PC-9 (cell line): ENCODE results near the gene LMBRD1. TPM values are rescaled to one million over a fixed set of nuclear protein-coding genes. Genes with fewer than 3 reads are reported as not detected.

Source experiments
- BruUV-seq: library from RNA; stranded (reverse); fragments of 400-500 nt; replicated peaks from 2 replicates; lab custom pipeline; 2021; lab: Mats Ljungman, UMichigan
- CTCF ChIA-PET: fragments of 300-600 bp; sonication (Branson Sonifier 250); formaldehyde crosslinking; loops from one replicate; lab custom pipeline; 2022; ENCODE audit warnings: antibody characterized with exemption; lab: Charles Lee
- POLR2A ChIA-PET: fragments of 300-600 bp; sonication (Branson Sonifier 250); formaldehyde crosslinking; loops from one replicate; lab custom pipeline; 2022; ENCODE audit warnings: antibody characterized with exemption; ENCODE audit not compliant: unreplicated experiment; lab: Charles Lee
- DNase-seq, 2 experiments: peaks; one replicate each; pipeline versions ENCODE4 v3.0.0 to v3.0.0-alpha.2; 2015 to 2022; ENCODE audit warnings: mixed read lengths in 1 of 2
- H2AFZ ChIP-seq: fragments of 200-600 bp; sonication (generic); 2 replicates; pipeline ENCODE4 v1.8.1; 2017; ENCODE audit warnings: antibody characterized with exemption
- H3F3A ChIP-seq: fragments of 200-600 bp; sonication (generic); 2 replicates; pipeline ENCODE4 v1.8.1; 2017; ENCODE audit warnings: antibody characterized with exemption, mild to moderate bottlenecking, low read depth; ENCODE audit not compliant: insufficient read depth
- H3K27ac ChIP-seq: fragments of 200-600 bp; sonication (generic); 2 replicates; pipeline ENCODE4 v1.6.1; 2016; ENCODE audit warnings: mixed run types
- H3K27me3 ChIP-seq: fragments of 200-600 bp; sonication (generic); 2 replicates; pipeline ENCODE4 v1.6.1; 2016; ENCODE audit warnings: low read depth, mixed run types; ENCODE audit not compliant: insufficient read depth
- H3K36me3 ChIP-seq: fragments of 200-600 bp; sonication (generic); 2 replicates; pipeline ENCODE4 v1.6.1; 2016; ENCODE audit warnings: low read depth, mixed run types
- H3K4me1 ChIP-seq: fragments of 200-600 bp; sonication (generic); replicated peaks from 2 replicates; pipeline ENCODE4 v1.6.1; 2016; ENCODE audit warnings: mixed run types; ENCODE audit not compliant: insufficient read depth
- H3K4me2 ChIP-seq: fragments of 200-600 bp; sonication (generic); 2 replicates; pipeline ENCODE4 v1.6.1; 2017; ENCODE audit warnings: mixed run types
- H3K4me3 ChIP-seq: fragments of 200-600 bp; sonication (generic); 2 replicates; pipeline ENCODE4 v1.6.1; 2016; ENCODE audit warnings: mixed run types
- H3K79me2 ChIP-seq: fragments of 200-600 bp; sonication (generic); 2 replicates; pipeline ENCODE4 v1.6.1; 2017; ENCODE audit warnings: low read depth, mixed run types
- H3K9me2 ChIP-seq: fragments of 200-600 bp; sonication (generic); 2 replicates; pipeline ENCODE4 v1.8.1; 2017; ENCODE audit warnings: mild to moderate bottlenecking; ENCODE audit not compliant: insufficient read depth
- H3K9me3 ChIP-seq: fragments of 200-600 bp; sonication (generic); 2 replicates; pipeline ENCODE4 v1.8.1; 2016; ENCODE audit warnings: low read depth; ENCODE audit not compliant: insufficient read depth
- H4K20me1 ChIP-seq: fragments of 200-600 bp; sonication (generic); 2 replicates; pipeline ENCODE4 v1.8.1; 2017; ENCODE audit not compliant: insufficient read depth
- EZH2 ChIP-seq: fragments of 200-600 bp; sonication (generic); IDR thresholded peaks from 2 replicates; pipeline ENCODE4 v1.8.0; 2017; ENCODE audit warnings: antibody characterized with exemption, low read depth
- intact Hi-C: fragments of 100-400 bp; cut with micrococcal nuclease; formaldehyde crosslinking; loops from one replicate; pipeline ENCODE4 v1.10.0; 2022; ENCODE audit not compliant: unreplicated experiment
- total RNA-seq: library from RNA; stranded (reverse); gene quantifications from 2 replicates; pipeline ENCODE4 v1.2.3, GENCODE V29; 2021
- TF ChIP-seq, protein P1 (sequence below): fragments of 200-600 bp; sonication (generic); conservative IDR thresholded peaks from 2 replicates; pipeline ENCODE4 v1.6.1; 2017; ENCODE audit warnings: mixed run types, antibody characterized with exemption, mild to moderate bottlenecking, moderate library complexity

The LMBRD1 gene
- total RNA-seq, 1 experiment from 2014 or later: 24.6 TPM

DNA sequence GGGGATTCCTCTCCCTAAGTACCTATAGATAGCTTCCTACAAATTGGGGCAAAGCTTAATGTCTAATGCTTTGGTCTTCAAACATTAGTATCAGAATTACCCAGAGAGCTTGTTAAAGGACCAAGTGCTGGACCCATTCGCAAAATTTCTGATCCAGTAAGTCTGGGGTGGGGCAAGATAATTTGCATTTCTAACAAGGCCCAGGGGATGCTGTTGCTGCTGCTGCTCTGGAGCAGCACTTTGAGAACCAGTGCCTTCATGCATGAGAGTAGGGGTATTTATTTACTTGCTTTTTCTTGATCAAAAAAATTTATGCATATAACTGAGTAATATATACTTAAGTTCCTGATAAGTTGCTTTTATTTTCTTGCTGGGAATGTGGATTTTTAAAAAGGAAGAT, 45.1 kb upstream of the LMBRD1 start:
- POLR2A ChIA-PET: no interaction called here
- Histone ChIP-seq H3K36me3 (no peaks in the 10 kb centered on the region), H3K4me3 (no peak overlapping the region), H3F3A (no peaks in the 10 kb centered on the region), H3K27ac (no peak overlapping the region), H2AFZ (no peak overlapping the region), H3K4me1 (no peaks in the 10 kb centered on the region), H3K27me3 (no peaks in the 10 kb centered on the region), H4K20me1 (no peaks in the 10 kb centered on the region), H3K9me2 (no peaks in the 10 kb centered on the region), H3K9me3 (no peaks in the 10 kb centered on the region), H3K79me2 (no peaks in the 10 kb centered on the region), H3K4me2 (no peak overlapping the region)
- intact Hi-C loops: no loop called here
- DNase-seq: no peak
- no peak for TF ChIP-seq EZH2
- TF ChIP-seq, protein P1, sequence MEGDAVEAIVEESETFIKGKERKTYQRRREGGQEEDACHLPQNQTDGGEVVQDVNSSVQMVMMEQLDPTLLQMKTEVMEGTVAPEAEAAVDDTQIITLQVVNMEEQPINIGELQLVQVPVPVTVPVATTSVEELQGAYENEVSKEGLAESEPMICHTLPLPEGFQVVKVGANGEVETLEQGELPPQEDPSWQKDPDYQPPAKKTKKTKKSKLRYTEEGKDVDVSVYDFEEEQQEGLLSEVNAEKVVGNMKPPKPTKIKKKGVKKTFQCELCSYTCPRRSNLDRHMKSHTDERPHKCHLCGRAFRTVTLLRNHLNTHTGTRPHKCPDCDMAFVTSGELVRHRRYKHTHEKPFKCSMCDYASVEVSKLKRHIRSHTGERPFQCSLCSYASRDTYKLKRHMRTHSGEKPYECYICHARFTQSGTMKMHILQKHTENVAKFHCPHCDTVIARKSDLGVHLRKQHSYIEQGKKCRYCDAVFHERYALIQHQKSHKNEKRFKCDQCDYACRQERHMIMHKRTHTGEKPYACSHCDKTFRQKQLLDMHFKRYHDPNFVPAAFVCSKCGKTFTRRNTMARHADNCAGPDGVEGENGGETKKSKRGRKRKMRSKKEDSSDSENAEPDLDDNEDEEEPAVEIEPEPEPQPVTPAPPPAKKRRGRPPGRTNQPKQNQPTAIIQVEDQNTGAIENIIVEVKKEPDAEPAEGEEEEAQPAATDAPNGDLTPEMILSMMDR: no peak
- CTCF ChIA-PET: no interaction called here
- no TSS peak for BruUV-seq

DNA sequence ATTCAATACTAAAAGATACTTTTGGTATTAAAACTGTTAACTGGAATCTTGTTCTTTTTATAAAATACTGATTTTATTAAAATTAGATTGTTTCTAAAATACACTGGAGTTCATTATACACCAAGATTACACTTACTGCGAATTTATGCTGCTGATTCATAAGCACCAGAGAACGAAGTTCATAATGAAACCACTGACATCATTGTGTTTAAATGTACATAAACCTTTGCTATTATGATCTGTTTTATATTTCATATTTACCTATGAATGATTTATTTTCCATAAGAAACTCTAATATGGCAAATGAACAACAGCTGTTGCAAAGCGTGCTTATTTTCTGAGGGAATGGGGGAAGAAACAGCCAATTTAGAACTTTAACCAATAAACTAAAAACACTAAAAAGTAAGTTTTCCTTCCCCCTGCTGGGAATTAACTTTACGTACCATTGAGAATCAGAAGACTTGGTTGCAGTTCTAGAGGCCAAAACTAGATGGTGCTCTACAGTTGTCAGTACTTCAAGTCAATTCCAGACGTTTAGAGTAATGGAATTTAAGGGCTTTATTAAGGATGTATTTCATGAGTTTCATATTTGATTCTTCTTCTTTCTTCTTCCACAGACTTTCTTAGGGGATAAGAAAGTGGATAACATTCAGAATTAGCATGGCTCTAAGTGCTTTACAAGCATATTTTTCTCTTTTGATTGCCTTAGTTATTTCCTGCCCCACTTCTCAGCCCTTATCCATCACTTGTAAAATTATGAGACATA, 38.8 kb upstream of the LMBRD1 start:
- no peaks in the 10 kb centered on the region for H4K20me1 ChIP-seq
- no peaks in the 10 kb centered on the region; the same call in 1 of the 2 replicates for H3K9me2 ChIP-seq
- no peaks in the 10 kb centered on the region for H3K4me1 ChIP-seq
- H3K9me3 ChIP-seq: no peaks in the 10 kb centered on the region
- peak; percentile 1 to 37 for DNase-seq
- intact Hi-C loops: loop anchor here (1.0 to 10.0 kb wide), 2 partner anchors 273 to 329 kb away; no protein-coding TSS in a partner anchor
- no peaks in the 10 kb centered on the region for H3K27me3 ChIP-seq
- CTCF ChIA-PET: interaction anchor here (0.6 kb wide), 1 partner anchor 14 kb away, joined by 4 read pairs; no protein-coding TSS in a partner anchor
- H3K36me3 ChIP-seq: no peaks in the 10 kb centered on the region
- H3K4me2 ChIP-seq: peak overlapping the region; percentile 46
- BruUV-seq: no TSS peak
- no peak overlapping the region for H3K4me3 ChIP-seq
- POLR2A ChIA-PET: interaction anchor here (0.6 kb wide), 1 partner anchor 47 kb away, joined by 4 read pairs; no protein-coding TSS in a partner anchor
- H2AFZ ChIP-seq: no peak overlapping the region; the same call in 1 of the 2 replicates
- no peak overlapping the region for H3K27ac ChIP-seq
- no peaks in the 10 kb centered on the region for H3K79me2 ChIP-seq
- H3F3A ChIP-seq: no peaks in the 10 kb centered on the region
- no peak for TF ChIP-seq EZH2
- TF ChIP-seq, protein P1: peak; percentile 76

- no peaks in the 10 kb centered on the region for H3K79me2 ChIP-seq
- H3K4me3 ChIP-seq: no peak overlapping the region
- H4K20me1 ChIP-seq: no peaks in the 10 kb centered on the region
- BruUV-seq: no TSS peak
- H2AFZ ChIP-seq: no peak overlapping the region
- CTCF ChIA-PET: no interaction called here
- H3F3A ChIP-seq: no peaks in the 10 kb centered on the region
- intact Hi-C loops: loop anchor here (10.0 kb wide), 1 partner anchor 332 kb away; no protein-coding TSS in a partner anchor
- no peaks in the 10 kb centered on the region; the same call in 1 of the 2 replicates for H3K9me2 ChIP-seq
- no peak overlapping the region for H3K4me2 ChIP-seq
- H3K27ac ChIP-seq: no peak overlapping the region
- H3K27me3 ChIP-seq: no peaks in the 10 kb centered on the region
- TF ChIP-seq, protein P1: no peak
- TF ChIP-seq EZH2: no peak
- no peak for DNase-seq
- POLR2A ChIA-PET: no interaction called here
- no peaks in the 10 kb centered on the region for H3K36me3 ChIP-seq
- H3K4me1 ChIP-seq: no peaks in the 10 kb centered on the region
- no peaks in the 10 kb centered on the region for H3K9me3 ChIP-seq
Measured at GRCh38 chr6:69832558-69832957, 35.7 kb upstream of the LMBRD1 start.
